NCI-H2171 (cell line): ENCODE results near the gene TMEM218.

Source experiments
- DNase-seq: peaks from one replicate; lab custom pipeline; 2025; lab: John Stamatoyannopoulos, UW

Gene TMEM218

GRCh38 chr11:125055107-125055715 is 56.2 kb downstream of the TMEM218 start:
- DNase-seq, result no peak

DNA sequence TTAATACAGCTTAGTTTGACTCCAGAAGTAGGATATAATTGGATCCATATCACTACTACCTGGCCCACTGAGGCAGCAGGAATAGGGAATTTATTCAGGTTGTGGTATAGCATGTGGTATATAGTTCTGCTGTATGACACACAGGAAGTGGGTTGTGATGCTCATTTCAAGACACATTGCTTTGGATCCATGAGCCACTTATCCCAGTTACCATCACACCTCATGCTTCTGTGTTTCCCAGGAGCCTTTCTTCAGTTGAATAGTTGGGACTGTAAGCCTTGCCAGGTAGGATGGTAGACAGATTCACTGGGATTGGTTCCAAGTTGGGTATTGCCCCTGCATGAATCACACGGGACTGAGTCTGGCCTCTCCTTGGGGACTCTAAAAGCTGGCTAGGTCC is 58.3 kb downstream of the TMEM218 start:
- no peak for DNase-seq

- no peak for DNase-seq
Measured at GRCh38 chr11:125052047-125052446, 59.4 kb downstream of the TMEM218 start.

DNA sequence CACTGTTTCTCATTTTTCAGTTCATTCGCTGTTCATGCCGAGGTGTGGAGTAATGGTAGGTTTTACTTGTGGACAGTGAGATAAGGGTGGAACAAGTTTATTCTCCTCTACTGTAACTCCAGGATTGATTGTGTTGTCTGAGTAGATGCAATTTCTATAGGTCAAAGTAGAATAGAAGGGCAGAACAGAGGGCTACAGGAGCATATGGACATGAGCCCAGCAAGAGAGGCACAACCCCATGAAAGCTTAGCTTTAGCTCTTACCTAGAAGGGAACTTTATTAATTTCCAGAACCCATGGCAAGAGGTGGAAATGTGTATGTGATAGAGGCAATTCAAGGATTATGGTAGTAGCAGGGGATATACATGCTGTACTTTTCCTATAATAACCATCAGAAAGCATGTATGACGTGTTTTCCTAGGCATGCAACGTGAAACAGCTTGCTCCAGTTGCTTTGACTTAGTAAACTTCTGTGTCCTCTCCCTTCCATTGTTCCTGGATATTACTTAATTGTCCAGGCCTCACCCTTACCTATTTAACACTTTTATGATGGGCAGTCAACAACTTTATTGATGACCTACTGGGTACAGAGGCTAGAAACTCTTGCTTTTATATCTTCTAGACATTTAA is 62.1 kb downstream of the TMEM218 start:
- no peak for DNase-seq
